HEK293T (cell line): ENCODE measurements around the gene ATR.

Experiments used
- ARNT ChIP-seq: fragments of 450-650 bp; IDR thresholded peaks from 2 replicates; pipeline ENCODE4 v1.6.1; 2017; ENCODE audit warnings: mild to moderate bottlenecking
- BHLHE40 ChIP-seq: fragments of 450-650 bp; IDR thresholded peaks from 2 replicates; pipeline ENCODE4 v1.6.1; 2016; ENCODE audit warnings: mild to moderate bottlenecking, moderate library complexity, borderline replicate concordance
- ELF4 ChIP-seq: fragments of 450-650 bp; IDR thresholded peaks from 2 replicates; pipeline ENCODE4 v1.6.1; 2017; ENCODE audit warnings: antibody characterized with exemption
- FOXA1 ChIP-seq: fragments of 450-650 bp; IDR thresholded peaks from 2 replicates; pipeline ENCODE4 v1.6.1; 2016; ENCODE audit warnings: mild to moderate bottlenecking
- FOXM1 ChIP-seq: fragments of 450-650 bp; IDR thresholded peaks from 2 replicates; pipeline ENCODE4 v1.6.1; 2017; ENCODE audit warnings: mild to moderate bottlenecking, borderline replicate concordance
- L3MBTL2 ChIP-seq: fragments of 450-650 bp; conservative IDR thresholded peaks from 2 replicates; pipeline ENCODE4 v1.6.1; 2016; ENCODE audit warnings: mild to moderate bottlenecking
- NFRKB ChIP-seq: fragments of 450-650 bp; IDR thresholded peaks from 2 replicates; pipeline ENCODE4 v1.6.1; 2016; ENCODE audit warnings: mild to moderate bottlenecking, moderate library complexity
- SP1 ChIP-seq: fragments of 450-650 bp; IDR thresholded peaks from 2 replicates; pipeline ENCODE4 v1.6.1; 2017
- TARDBP ChIP-seq: fragments of 450-650 bp; IDR thresholded peaks from 2 replicates; pipeline ENCODE4 v1.6.1; 2016
- ZNF384 ChIP-seq: fragments of 450-650 bp; IDR thresholded peaks from 2 replicates; pipeline ENCODE4 v1.6.1; 2016
- TF ChIP-seq, protein P1 (sequence below): fragments of 450-650 bp; IDR thresholded peaks from 2 replicates; pipeline ENCODE4 v1.6.1; 2016

DNA sequence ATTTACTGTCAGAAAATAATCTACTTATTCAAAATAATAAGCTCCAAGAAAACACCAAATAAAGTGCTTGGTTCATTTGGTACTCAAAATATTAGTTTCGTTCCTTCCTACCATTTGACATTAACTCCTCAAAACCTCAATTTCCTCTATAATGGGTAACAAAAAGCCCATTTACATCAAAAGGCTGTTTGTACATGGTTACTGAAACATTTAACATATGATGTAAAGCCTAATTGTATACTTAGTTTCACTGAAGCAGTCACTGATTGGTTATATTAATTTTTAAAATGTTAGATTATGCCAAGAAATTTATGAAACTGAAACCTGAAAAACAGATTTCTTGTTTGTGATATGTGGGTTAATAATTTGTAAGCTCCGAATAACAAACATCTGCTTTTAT, 145.4 kb downstream of the ATR start:
- TF ChIP-seq, protein P1, sequence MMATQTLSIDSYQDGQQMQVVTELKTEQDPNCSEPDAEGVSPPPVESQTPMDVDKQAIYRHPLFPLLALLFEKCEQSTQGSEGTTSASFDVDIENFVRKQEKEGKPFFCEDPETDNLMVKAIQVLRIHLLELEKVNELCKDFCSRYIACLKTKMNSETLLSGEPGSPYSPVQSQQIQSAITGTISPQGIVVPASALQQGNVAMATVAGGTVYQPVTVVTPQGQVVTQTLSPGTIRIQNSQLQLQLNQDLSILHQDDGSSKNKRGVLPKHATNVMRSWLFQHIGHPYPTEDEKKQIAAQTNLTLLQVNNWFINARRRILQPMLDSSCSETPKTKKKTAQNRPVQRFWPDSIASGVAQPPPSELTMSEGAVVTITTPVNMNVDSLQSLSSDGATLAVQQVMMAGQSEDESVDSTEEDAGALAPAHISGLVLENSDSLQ, result no peak
- no peak for TF ChIP-seq ARNT
- no peak for TF ChIP-seq FOXA1
- TF ChIP-seq L3MBTL2, result no peak
- TF ChIP-seq SP1, result no peak
- TF ChIP-seq FOXM1, result no peak
- TF ChIP-seq ELF4, result no peak
- TF ChIP-seq BHLHE40, result no peak
- TF ChIP-seq NFRKB, result no peak
- TF ChIP-seq TARDBP, result no peak
- TF ChIP-seq ZNF384, result no peak
